ENCODE data around the gene MYOM3.
A peak's percentile ranks its signal among the peaks of the same experiment; 100 is the strongest.

MYOM3 gene

GRCh38 chr1:24147194-24147593 is 35.3 kb upstream of the MYOM3 start:
- TF ChIP-seq, protein P1, sequence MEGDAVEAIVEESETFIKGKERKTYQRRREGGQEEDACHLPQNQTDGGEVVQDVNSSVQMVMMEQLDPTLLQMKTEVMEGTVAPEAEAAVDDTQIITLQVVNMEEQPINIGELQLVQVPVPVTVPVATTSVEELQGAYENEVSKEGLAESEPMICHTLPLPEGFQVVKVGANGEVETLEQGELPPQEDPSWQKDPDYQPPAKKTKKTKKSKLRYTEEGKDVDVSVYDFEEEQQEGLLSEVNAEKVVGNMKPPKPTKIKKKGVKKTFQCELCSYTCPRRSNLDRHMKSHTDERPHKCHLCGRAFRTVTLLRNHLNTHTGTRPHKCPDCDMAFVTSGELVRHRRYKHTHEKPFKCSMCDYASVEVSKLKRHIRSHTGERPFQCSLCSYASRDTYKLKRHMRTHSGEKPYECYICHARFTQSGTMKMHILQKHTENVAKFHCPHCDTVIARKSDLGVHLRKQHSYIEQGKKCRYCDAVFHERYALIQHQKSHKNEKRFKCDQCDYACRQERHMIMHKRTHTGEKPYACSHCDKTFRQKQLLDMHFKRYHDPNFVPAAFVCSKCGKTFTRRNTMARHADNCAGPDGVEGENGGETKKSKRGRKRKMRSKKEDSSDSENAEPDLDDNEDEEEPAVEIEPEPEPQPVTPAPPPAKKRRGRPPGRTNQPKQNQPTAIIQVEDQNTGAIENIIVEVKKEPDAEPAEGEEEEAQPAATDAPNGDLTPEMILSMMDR (IDR thresholded peaks at IDR 0.05; ENCODE audit: low read length, missing control alignments) = no peak
- H3K4me3 ChIP-seq (replicated peaks; ENCODE audit: low read depth, low read length) = no peak overlapping the region
- DNase-seq (ENCODE audit: low read depth) = no peak

GRCh38 chr1:24142546-24143534 is 30.9 kb upstream of the MYOM3 start, which contains the start of gene IL22RA1:
IL22RA1 (minus strand) TSS chr1:24143140; CDS start chr1:24143082, 58 bp downstream.
- peak within 1 kb of the TSS; percentile 29 for H3K4me3 ChIP-seq (replicated peaks; ENCODE audit: low read depth, low read length)
- DNase-seq (ENCODE audit: low read depth) = no peak
- TF ChIP-seq, protein P1 (IDR thresholded peaks at IDR 0.05; ENCODE audit: low read length, missing control alignments) = no peak

GRCh38 chr1:24141311-24141997 is 29.5 kb upstream of the MYOM3 start:
- no peak overlapping the region for H3K4me3 ChIP-seq (replicated peaks; ENCODE audit: low read depth, low read length)
- no peak for DNase-seq (ENCODE audit: low read depth)
- TF ChIP-seq, protein P1 (IDR thresholded peaks at IDR 0.05; ENCODE audit: low read length, missing control alignments) = no peak

GRCh38 chr1:24140741-24141181 is 28.8 kb upstream of the MYOM3 start:
- DNase-seq (ENCODE audit: low read depth) = no peak
- no peak overlapping the region for H3K4me3 ChIP-seq (replicated peaks; ENCODE audit: low read depth, low read length)
- TF ChIP-seq, protein P1 (IDR thresholded peaks at IDR 0.05; ENCODE audit: low read length, missing control alignments) = no peak

DNA sequence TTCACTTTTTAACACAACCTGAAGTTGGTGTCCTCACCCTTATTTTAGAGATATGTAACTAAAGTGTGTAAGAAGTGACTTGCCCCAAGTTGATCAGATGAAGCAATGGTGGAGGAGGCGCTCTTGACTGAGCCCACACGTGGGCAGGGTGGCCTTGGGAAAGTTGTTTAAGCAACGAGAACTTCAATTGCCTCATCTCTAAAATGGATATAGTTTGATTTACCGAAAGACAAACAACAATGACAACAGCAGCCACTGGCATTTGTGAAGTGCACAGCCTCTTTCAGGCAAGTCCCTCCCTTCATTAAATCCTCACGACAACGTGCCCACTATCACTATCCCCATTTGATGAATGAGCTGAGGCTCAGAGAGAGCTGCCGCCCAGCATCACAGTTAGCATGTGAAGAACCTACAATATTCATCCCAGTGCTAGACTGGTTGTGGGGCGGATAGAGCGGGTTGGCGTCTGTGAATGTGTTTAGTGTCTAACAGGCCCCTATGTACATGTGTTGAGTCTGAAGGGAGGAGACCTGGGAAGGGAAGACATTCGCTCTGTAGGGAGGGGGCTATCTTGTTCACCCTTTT is 28.0 kb upstream of the MYOM3 start:
- H3K4me3 ChIP-seq (replicated peaks; ENCODE audit: low read depth, low read length) = no peak overlapping the region
- TF ChIP-seq, protein P1 (IDR thresholded peaks at IDR 0.05; ENCODE audit: low read length, missing control alignments) = no peak
- DNase-seq (ENCODE audit: low read depth) = no peak

DNA sequence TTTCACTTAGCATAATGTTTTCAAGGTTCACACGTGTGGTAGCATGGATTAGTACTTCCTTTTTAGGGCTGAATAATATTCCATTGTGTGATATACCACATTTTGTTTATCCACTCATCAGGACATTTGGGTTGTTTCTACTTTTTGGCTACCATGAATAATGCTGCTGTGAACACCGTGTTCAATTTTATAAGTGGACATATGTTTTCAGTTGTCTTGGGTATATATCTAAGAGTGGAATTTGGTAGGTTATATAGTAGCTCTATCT is 27.2 kb upstream of the MYOM3 start:
- no peak overlapping the region for H3K4me3 ChIP-seq (replicated peaks; ENCODE audit: low read depth, low read length)
- TF ChIP-seq, protein P1 (IDR thresholded peaks at IDR 0.05; ENCODE audit: low read length, missing control alignments) = no peak
- DNase-seq (ENCODE audit: low read depth) = no peak
